ENCODE data around the gene PBX4. TPM values are rescaled to one million over a fixed set of nuclear protein-coding genes. Genes with fewer than 3 reads are reported as not detected.

The PBX4 gene
- total and polyA plus RNA-seq, 10 of the 15 experiments (the other 5 are each of a cell fraction or from before 2014, with no cell fraction given): 0.18 to 17.3 (median 4.2) TPM

- TF ChIP-seq PRDM15 (CRISPR knock-in tag; IDR thresholded peaks at IDR 0.05) (no peak), ZNF592 (IDR thresholded peaks at IDR 0.05) (no peak), SP1 (IDR thresholded peaks at IDR 0.05; ENCODE audit: low read depth, low read length) (no peak), BRCA1 (IDR thresholded peaks at IDR 0.05; ENCODE audit: low read depth, low read length) (no peak), NFYA (IDR thresholded peaks at IDR 0.05; ENCODE audit: borderline replicate concordance, low read depth, low read length) (no peak), NR2C1 (IDR thresholded peaks at IDR 0.05) (no peak), RUNX3 (IDR thresholded peaks at IDR 0.05; ENCODE audit: low read length) (no peak), MYC (IDR thresholded peaks at IDR 0.05; ENCODE audit: insufficient read depth, insufficient read length, insufficient replicate concordance, low read length, severe bottlenecking) (no peak)
These were observed 16.3 kb downstream of the PBX4 start (continued) for GRCh38 chr19:19602136-19602712.
